Measurements from ENCODE around the gene RASSF3. TPM values are rescaled to one million over a fixed set of nuclear protein-coding genes. Genes with fewer than 3 reads are reported as not detected.

Gene RASSF3
- total and polyA plus RNA-seq, 10 of the 15 experiments (the other 5 are each of a cell fraction or from before 2014, with no cell fraction given): 6.9 to 62.4 (median 30.3) TPM

- TF ChIP-seq ZBTB40 (IDR thresholded peaks at IDR 0.05; ENCODE audit: borderline replicate concordance): peak; percentile 69; the same call in 1 of the 2 replicates
- TF ChIP-seq ZBTB33 (IDR thresholded peaks at IDR 0.05): no peak
- no peak for TF ChIP-seq DPF2 (IDR thresholded peaks at IDR 0.05)
- TF ChIP-seq RCOR1 (conservative IDR thresholded peaks at IDR 0.05; ENCODE audit: low read depth, low read length): no peak
- TF ChIP-seq IRF3 (IDR thresholded peaks at IDR 0.05): no peak
- TF ChIP-seq YY1 (IDR thresholded peaks at IDR 0.05; ENCODE audit: low read depth, low read length): peak; percentile 47; the same call in 1 of the 2 replicates
- no peak for TF ChIP-seq PRDM15 (CRISPR knock-in tag; IDR thresholded peaks at IDR 0.05)
- TF ChIP-seq CEBPZ (IDR thresholded peaks at IDR 0.05; ENCODE audit: low read depth, low read length): no peak
- no peak for TF ChIP-seq SREBF1 (IDR thresholded peaks at IDR 0.05; ENCODE audit: low read length)
- no peak for TF ChIP-seq MLLT1 (IDR thresholded peaks at IDR 0.05)
- TF ChIP-seq EP300 (IDR thresholded peaks at IDR 0.05; ENCODE audit: borderline replicate concordance in 1 of 2, control insufficient read depth in 1 of 2, low read depth in 2 of 2, low read length in 2 of 2): no peak
Measured at GRCh38 chr12:64665514-64665913, 55.2 kb downstream of the RASSF3 start (continued).
